Neural cell (in vitro differentiated cells): ENCODE measurements around the gene GFPT1. TPM values are rescaled to one million over a fixed set of nuclear protein-coding genes. Genes with fewer than 3 reads are reported as not detected.

ENCODE experiments used
- polyA plus RNA-seq: library from polyadenylated mRNA; depleted of rRNA; stranded (reverse); fragments of >200 nt; gene quantifications from 2 replicates; pipeline ENCODE4 v1.2.3, GENCODE V29; 2014
- small RNA-seq, 3 experiments: library from RNA; depleted of rRNA; stranded (forward); fragments of <200 nt; gene quantifications; one replicate each; pipeline ENCODE3, GENCODE V24; 2012

GFPT1 gene
- polyA plus RNA-seq, 1 donor from 2014 or later, result 39.4 TPM

Small RNA genes lying within 50 kb of the gene (small RNA-seq; reads per million reads assigned to genes)
- 0 to 1.2 (median 0) reads per million in 3 experiments for gene RF00019

Other genes starting within 250 kb of the GFPT1 start
- 101 and 116 TPM in 2 replicates for gene NFU1, start 50.2 kb upstream of the GFPT1 start, polyA plus RNA-seq